GM21737 (cell line): Measurements from ENCODE around the gene F2RL3.
"Not testable (repeated sequence)": the region's sequence is repeated elsewhere in the genome, so short reads cannot be mapped to it uniquely, and the experiment has no call there.

Source experiments
- ATAC-seq: cut with Tn5 transposase; IDR thresholded peaks from one replicate; pipeline ENCODE4 v1.9.1; 2021; ENCODE audit warnings: mild to moderate bottlenecking, moderate library complexity; ENCODE audit not compliant: unreplicated experiment

The F2RL3 gene

DNA sequence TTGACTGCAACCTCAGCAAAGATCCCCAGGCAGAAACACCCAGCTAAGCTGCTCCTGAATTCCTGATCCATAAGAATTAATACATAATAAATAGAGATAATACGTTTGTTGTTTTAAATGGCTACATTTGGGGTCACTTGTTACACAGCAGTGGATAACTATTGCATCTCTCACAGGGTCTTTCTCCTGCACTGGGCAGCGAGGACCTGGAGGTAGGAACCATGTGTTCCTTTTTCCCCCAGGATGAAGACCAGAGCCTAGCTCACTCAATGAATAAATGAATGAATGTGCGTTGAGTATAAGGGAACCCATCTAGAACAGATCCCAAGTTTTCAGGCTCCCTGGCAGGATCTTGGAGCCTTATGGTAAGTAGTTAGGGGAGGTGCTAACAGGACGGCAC lies 30.7 kb downstream of the F2RL3 start:
- no peak for ATAC-seq

- ATAC-seq: no peak
Observed at GRCh38 chr19:16920816-16921529, 32.2 kb downstream of the F2RL3 start.

- no peak for ATAC-seq
Observed at GRCh38 chr19:16921766-16922591, 33.2 kb downstream of the F2RL3 start.

GRCh38 chr19:16922592-16922934 lies 33.8 kb downstream of the F2RL3 start:
- ATAC-seq: no peak

DNA sequence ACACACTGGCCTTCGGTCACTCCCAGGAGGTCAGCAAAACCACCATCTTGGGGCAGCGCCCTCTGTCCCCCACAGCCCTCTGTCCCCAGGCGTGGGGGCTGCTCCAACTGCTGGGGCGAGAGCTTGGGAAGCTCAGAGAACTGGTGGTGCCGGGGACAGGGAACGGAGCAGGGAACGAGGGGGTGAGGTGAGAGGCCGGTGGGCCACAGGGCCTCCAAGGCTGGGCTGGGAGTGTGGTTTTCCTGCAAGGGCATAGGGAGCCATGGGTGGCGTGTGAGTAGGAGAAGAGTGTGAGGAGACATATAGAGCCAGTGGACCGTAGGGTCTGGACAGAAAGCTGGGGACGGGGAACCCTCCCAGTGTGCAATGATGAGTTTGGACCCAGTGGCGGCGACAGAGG lies 34.1 kb downstream of the F2RL3 start:
- ATAC-seq: no peak

GRCh38 chr19:16927883-16928282 lies 39.1 kb downstream of the F2RL3 start:
- ATAC-seq: no peak

DNA sequence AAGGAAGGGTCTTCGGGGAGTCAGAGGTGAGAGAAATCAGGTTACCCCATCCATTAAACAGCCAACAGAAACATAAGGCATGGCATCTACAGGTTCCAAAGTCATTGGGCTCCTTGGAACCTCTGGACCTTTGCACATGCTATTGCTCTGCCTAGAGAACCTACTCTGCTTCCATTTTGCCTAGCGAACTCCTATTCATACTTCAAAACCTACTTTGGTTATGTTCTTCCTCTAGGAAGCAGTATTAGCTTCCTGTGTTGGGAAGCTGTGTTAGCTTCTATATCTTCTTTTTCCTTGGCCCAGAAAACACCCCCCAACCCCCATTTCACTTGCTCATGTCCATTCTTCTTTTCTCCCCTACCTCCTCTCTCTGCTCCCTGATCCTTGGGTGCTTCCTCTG lies 39.6 kb downstream of the F2RL3 start:
- no peak for ATAC-seq

DNA sequence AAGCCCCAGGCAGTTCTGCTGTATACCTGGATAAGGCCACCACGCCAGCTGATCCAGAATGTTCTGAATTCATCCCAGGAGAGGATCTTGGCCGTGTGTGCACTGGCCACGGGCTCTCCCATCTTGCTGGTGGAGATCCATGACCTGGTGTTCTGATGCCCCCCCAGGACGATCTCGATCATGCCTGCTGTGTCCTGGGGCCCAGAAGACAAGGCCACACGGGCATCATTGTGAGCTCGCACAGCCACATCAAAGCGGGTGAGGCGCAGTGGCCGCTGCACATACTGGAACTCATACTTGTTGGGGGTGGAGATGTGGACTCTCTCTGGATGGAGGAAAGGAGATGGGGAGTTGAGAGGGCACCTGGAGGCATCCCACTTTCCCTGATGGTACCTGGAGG lies 40.1 kb downstream of the F2RL3 start:
- ATAC-seq: no peak

- ATAC-seq: no peak
Observed at GRCh38 chr19:16930753-16931152, 42.0 kb downstream of the F2RL3 start.

DNA sequence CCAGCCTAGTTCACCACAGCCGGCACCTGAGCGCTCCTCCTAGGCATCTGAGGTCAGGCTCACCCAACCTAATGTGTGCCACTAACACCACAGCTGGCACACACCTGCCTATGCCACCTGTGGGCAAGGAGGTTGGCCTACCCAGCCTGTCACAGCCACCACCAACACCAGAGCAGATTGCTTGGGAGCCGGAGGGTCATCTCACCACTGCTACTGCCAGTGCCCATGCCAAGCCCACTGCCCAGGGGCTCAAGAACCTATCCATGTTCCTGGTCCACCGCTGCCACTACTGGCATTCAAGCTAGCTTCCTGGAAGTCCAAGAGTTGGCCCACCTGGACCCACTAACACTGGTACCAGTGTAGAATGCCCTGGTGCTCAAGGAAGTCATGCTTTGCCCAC lies 42.5 kb downstream of the F2RL3 start:
- no peak for ATAC-seq

GRCh38 chr19:16934489-16934888 lies 45.7 kb downstream of the F2RL3 start:
- no peak for ATAC-seq

DNA sequence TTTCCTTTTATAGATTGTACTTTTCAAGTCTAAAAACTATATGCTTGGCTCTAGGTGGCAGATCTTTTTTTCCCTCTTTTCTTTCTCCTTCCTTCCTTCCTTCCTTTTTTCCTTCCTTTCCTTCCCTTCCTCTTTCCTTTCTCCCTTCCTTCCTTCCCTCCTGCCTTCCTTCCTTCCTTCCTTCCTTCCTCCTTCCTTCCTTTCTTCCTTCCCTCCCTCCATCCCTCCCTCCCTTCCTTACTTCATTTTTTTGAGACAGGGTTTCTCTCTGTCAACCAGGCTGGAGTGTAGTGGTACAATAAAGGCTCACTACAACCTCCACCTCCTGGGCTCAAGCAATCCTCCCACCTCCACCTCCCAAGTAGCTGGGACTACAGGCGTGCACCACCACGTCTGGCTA lies 48.1 kb downstream of the F2RL3 start:
- ATAC-seq: no peak

- not testable (repeated sequence) for ATAC-seq
Observed at GRCh38 chr19:16937796-16938195, 49.0 kb downstream of the F2RL3 start.

GRCh38 chr19:16938211-16938610 lies 49.4 kb downstream of the F2RL3 start:
- ATAC-seq: no peak

DNA sequence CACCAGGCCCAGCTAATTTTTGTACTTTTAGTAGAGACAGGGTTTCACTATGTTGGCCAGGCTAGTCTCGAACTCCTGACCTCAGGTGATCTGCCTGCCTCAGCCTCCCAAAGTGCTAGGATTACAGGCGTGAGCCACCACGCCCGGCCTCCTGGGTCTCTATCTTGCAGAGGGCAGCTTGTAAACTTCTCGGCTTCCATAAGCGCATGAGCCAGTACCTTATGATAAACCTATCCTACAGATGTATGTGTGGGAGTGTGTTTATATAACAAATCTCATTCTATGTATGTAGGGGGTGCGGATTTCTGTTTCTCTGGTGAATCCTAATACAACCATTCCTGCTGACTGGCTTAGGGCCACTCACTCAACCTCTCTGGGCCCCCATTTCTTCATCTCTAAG lies 51.3 kb downstream of the F2RL3 start:
- ATAC-seq: not testable (repeated sequence)

DNA sequence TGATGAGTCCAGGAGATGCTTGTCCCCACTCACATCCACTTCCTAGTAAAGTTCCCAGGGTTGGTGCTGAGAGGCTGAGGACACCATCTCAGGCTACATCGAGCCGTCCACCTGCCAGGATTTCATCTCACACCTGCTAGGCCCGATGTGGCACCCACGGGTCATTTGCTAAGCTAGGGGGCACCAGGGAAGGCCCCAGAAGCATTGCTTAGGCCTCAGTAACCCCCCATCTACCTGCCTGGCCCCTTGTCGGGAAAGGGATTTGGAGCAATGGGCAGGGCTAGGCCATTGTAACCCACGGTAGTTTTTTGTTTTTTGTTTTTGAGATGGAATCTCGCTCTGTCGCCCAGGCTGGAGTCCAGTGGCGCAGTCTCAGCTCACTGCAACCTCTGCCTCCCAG lies 51.8 kb downstream of the F2RL3 start:
- ATAC-seq: no peak
